Stomach (tissue), 9 donors: ENCODE results near the gene DDAH1. TPM values are rescaled to one million over a fixed set of nuclear protein-coding genes. Genes with fewer than 3 reads are reported as not detected.

ENCODE experiments used
- DNase-seq, 2 donors: peaks; one replicate each; pipeline versions ENCODE4 v3.0.0 to v3.0.0-alpha.2; 2013 to 2019
- H3K27ac ChIP-seq, 5 donors: fragments of 200-600 bp in 4 of 5; sonication (generic) in 4 of 5; one replicate each; pipeline ENCODE4 v1.5.1; 2013 to 2019; ENCODE audit warnings: mild to moderate bottlenecking in 1 of 5, moderate library complexity in 1 of 5
- H3K27me3 ChIP-seq, 3 donors: fragments of 200-600 bp; sonication (generic); one replicate each; pipeline ENCODE4 v1.5.1; 2017 to 2019; ENCODE audit warnings: mixed run types in 1 of 3
- H3K36me3 ChIP-seq, 4 donors: fragments of 200-600 bp; sonication (generic); 1 replicate in 3 of 4; 2 replicates in 1 of 4; pipeline ENCODE4 v1.5.1; 2016 to 2019
- H3K4me1 ChIP-seq, 4 donors: fragments of 200-600 bp; sonication (generic); one replicate each; pipeline ENCODE4 v1.5.1; 2016 to 2019
- H3K4me3 ChIP-seq, 4 donors: fragments of 200-600 bp; sonication (generic) in 3 of 4; one replicate each; pipeline ENCODE4 v1.5.1; 2016 to 2019; ENCODE audit warnings: mild to moderate bottlenecking in 1 of 4
- H3K9me3 ChIP-seq, 4 donors: fragments of 200-600 bp; sonication (generic); one replicate each; pipeline ENCODE4 v1.5.1; 2016 to 2019
- CTCF ChIP-seq, 7 experiments: fragments of 450-650 bp in 4 of 7; fragments of 200-600 bp in 3 of 7; sonication (generic) in 3 of 7; IDR thresholded peaks; one replicate each; pipeline ENCODE4 v1.5.1; 2016 to 2019; ENCODE audit warnings: antibody characterized with exemption in 7 of 7, control low read depth in 2 of 7, mild to moderate bottlenecking in 1 of 7
- EP300 ChIP-seq: sonication (generic); formaldehyde crosslinking; IDR thresholded peaks from one replicate; pipeline ENCODE4 v1.6.1; 2017; ENCODE audit warnings: antibody characterized with exemption
- POLR2A ChIP-seq, 4 donors: fragments of 450-650 bp; IDR thresholded peaks; one replicate each; pipeline ENCODE4 v1.6.1; 2016; ENCODE audit warnings: antibody characterized with exemption in 4 of 4, control low read depth in 2 of 4, mild to moderate bottlenecking in 1 of 4, moderate library complexity in 1 of 4
- POLR2AphosphoS5 ChIP-seq, 3 donors: sonication (generic); formaldehyde crosslinking; IDR thresholded peaks; one replicate each; pipeline ENCODE4 v1.6.1; 2016; ENCODE audit warnings: antibody characterized with exemption in 3 of 3
- WGBS, 5 donors: extraction: QIAGEN DNeasy Blood & Tissue Kit in 3 of 5; methylation state at CpG; one replicate each; pipeline versions ENCODE4 v1.1.5 to v1.1.7; 2013 to 2018; 5-methylcytosine and 5-hydroxymethylcytosine counted together
- intact Hi-C: fragments of 100-400 bp; cut with DNase I; formaldehyde crosslinking; loops from one replicate; pipeline ENCODE4 v1.15.1; 2023; ENCODE audit warnings: low total_unique reads
- polyA plus RNA-seq, 3 donors: library from polyadenylated mRNA; stranded (reverse); fragments of 200-250 nt; gene quantifications; one replicate each; pipeline ENCODE4 v1.2.3, GENCODE V29; 2013
- total RNA-seq, 5 donors: library from RNA; depleted of rRNA; stranded (reverse); fragments of >200 nt; gene quantifications; one replicate each; pipeline versions ENCODE4 v1.1.0 to v1.2.3, GENCODE V29; 2014 to 2016
- donor health status: healthy with polysubstance abuse.
- donor health status: Bipolar disorder and iron deficiency.
- donor health status: healthy.

The DDAH1 gene
- total and polyA plus RNA-seq, 8 donors = 10.6 to 113 (median 42.3) TPM

GRCh38 chr1:85449356-85449755 is 15.6 kb downstream of the DDAH1 start:
- 53 to 74% (median 63%) methylated on average over 3 of the region's 3 CpGs for WGBS, 5 donors
- no peaks in the 10 kb centered on the region for H3K9me3 ChIP-seq
- H3K4me3 ChIP-seq = no peak overlapping the region
- H3K36me3 ChIP-seq = no peaks in the 10 kb centered on the region
- intact Hi-C loops = no loop called here
- H3K27me3 ChIP-seq = no peaks in the 10 kb centered on the region
- TF ChIP-seq EP300 = no peak
- TF ChIP-seq CTCF (IDR thresholded peaks at IDR 0.05) = no peak
- no peak for TF ChIP-seq POLR2AphosphoS5 (IDR thresholded peaks at IDR 0.05)
- no peak for TF ChIP-seq POLR2A (IDR thresholded peaks at IDR 0.05)
- peak in 1 of 2 donors; percentile 31 for DNase-seq
- peak overlapping the region in 1 of 5 donors; percentile 57 for H3K27ac ChIP-seq
- H3K4me1 ChIP-seq = peaks cover 9 to 54% (median 27%) of the 10 kb centered on the region in 4 donors

GRCh38 chr1:85448358-85448757 is 16.6 kb downstream of the DDAH1 start:
- Histone ChIP-seq H3K27me3 (no peaks in the 10 kb centered on the region), H3K4me3 (no peak overlapping the region), H3K27ac (peak overlapping the region in 3 of 5 donors; percentile 15 to 53 (median 37)), H3K9me3 (no peaks in the 10 kb centered on the region), H3K36me3 (no peaks in the 10 kb centered on the region), H3K4me1 (peaks cover 2 to 44% (median 22%) of the 10 kb centered on the region in 4 donors)
- intact Hi-C loops = no loop called here
- 69 to 80% (median 73%) methylated on average over 2 of the region's 2 CpGs for WGBS, 5 donors
- DNase-seq = no peak
- TF ChIP-seq POLR2AphosphoS5 (IDR thresholded peaks at IDR 0.05) (peak in 2 of 3 donors; percentile 3 to 42), EP300 (no peak)

GRCh38 chr1:85447006-85447943 is 17.7 kb downstream of the DDAH1 start:
- intact Hi-C loops = no loop called here
- peak overlapping the region in 3 of 5 donors; percentile 15 to 53 (median 37) for H3K27ac ChIP-seq

GRCh38 chr1:85445906-85446305 is 19.1 kb downstream of the DDAH1 start:
- Histone ChIP-seq H3K27ac (no peak overlapping the region), H3K36me3 (no peaks in the 10 kb centered on the region), H3K27me3 (no peaks in the 10 kb centered on the region), H3K4me3 (no peak overlapping the region), H3K4me1 (peaks cover 0 to 35% (median 20%) of the 10 kb centered on the region in 4 donors), H3K9me3 (no peaks in the 10 kb centered on the region)
- 87 to 97% (median 95%) methylated on average over 3 of the region's 3 CpGs for WGBS, 5 donors
- DNase-seq = no peak
- TF ChIP-seq POLR2A (IDR thresholded peaks at IDR 0.05) (no peak), POLR2AphosphoS5 (IDR thresholded peaks at IDR 0.05) (no peak), EP300 (no peak), CTCF (IDR thresholded peaks at IDR 0.05) (no peak)
- intact Hi-C loops = no loop called here

More at GRCh38 chr1:85447006-85447943, 17.7 kb downstream of the DDAH1 start:
- no peak overlapping the region for H3K4me3 ChIP-seq
- TF ChIP-seq POLR2A (IDR thresholded peaks at IDR 0.05) (no peak), POLR2AphosphoS5 (IDR thresholded peaks at IDR 0.05) (peak in 1 of 3 donors; percentile 5)
- no peaks in the 10 kb centered on the region for H3K36me3 ChIP-seq
- no peak for DNase-seq
- WGBS, 5 donors = 67 to 77% (median 74%) methylated on average over 4 of the region's 4 CpGs
- H3K4me1 ChIP-seq = peaks cover 0 to 35% (median 16%) of the 10 kb centered on the region in 4 donors
- no peaks in the 10 kb centered on the region for H3K27me3 ChIP-seq
- H3K9me3 ChIP-seq = no peaks in the 10 kb centered on the region

GRCh38 chr1:85444381-85444780 is 20.6 kb downstream of the DDAH1 start:
- Histone ChIP-seq H3K27ac (no peak overlapping the region), H3K4me1 (peaks cover 0 to 47% (median 27%) of the 10 kb centered on the region in 4 donors), H3K9me3 (no peaks in the 10 kb centered on the region), H3K36me3 (no peaks in the 10 kb centered on the region), H3K27me3 (no peaks in the 10 kb centered on the region), H3K4me3 (no peak overlapping the region)
- DNase-seq = no peak
- intact Hi-C loops = no loop called here
- 82 to 98% (median 95%) methylated on average over 1 of the region's 1 CpG for WGBS, 5 donors
- no peak for TF ChIP-seq POLR2A (IDR thresholded peaks at IDR 0.05)
- no peak for TF ChIP-seq CTCF (IDR thresholded peaks at IDR 0.05)
- TF ChIP-seq POLR2AphosphoS5 (IDR thresholded peaks at IDR 0.05) = no peak
- no peak for TF ChIP-seq EP300
